Measurements from ENCODE around the gene PLIN3.
"Not testable (repeated sequence)": the region's sequence is repeated elsewhere in the genome, so short reads cannot be mapped to it uniquely, and the experiment has no call there.

DNA sequence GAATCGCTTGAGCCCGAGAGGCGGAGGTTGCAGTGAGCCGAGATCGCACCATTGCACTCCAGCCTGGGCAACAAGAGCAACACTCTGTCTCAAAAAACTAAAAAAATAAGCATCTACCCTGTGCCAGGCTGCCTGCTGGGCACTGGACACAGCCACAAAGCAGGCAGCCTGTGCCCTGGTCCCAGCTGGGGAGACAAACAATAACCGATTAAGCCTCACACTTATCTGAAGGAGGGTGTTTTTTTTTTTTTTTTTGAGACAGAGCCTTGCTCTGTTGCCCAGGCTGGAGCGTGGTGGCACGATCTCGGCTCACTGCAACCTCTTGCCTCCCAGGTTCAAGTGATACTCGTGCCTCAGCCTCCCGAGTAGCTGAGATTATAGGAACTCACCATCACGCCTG is 11.0 kb downstream of the PLIN3 start:
- not testable (repeated sequence) for TF ChIP-seq CTCF, POLR2A (IDR thresholded peaks at IDR 0.05)
